ENCODE measurements around the gene PTPRE. TPM values are rescaled to one million over a fixed set of nuclear protein-coding genes. Genes with fewer than 3 reads are reported as not detected.

PTPRE gene
- total RNA-seq, 1 experiment from 2014 or later = 7.9 TPM

GRCh38 chr10:127974911-127975310, 68.0 kb downstream of the PTPRE start:
- no peaks in the 10 kb centered on the region for H3K79me2 ChIP-seq (ENCODE audit: low read depth)
- ChIA-PET POLR2A (ENCODE audit: unreplicated experiment) (no interaction called here), CTCF (no interaction called here)
- H3K4me2 ChIP-seq = no peak overlapping the region
- intact Hi-C loops (cut with micrococcal nuclease; ENCODE audit: unreplicated experiment) = no loop called here
- TF ChIP-seq, protein P1, sequence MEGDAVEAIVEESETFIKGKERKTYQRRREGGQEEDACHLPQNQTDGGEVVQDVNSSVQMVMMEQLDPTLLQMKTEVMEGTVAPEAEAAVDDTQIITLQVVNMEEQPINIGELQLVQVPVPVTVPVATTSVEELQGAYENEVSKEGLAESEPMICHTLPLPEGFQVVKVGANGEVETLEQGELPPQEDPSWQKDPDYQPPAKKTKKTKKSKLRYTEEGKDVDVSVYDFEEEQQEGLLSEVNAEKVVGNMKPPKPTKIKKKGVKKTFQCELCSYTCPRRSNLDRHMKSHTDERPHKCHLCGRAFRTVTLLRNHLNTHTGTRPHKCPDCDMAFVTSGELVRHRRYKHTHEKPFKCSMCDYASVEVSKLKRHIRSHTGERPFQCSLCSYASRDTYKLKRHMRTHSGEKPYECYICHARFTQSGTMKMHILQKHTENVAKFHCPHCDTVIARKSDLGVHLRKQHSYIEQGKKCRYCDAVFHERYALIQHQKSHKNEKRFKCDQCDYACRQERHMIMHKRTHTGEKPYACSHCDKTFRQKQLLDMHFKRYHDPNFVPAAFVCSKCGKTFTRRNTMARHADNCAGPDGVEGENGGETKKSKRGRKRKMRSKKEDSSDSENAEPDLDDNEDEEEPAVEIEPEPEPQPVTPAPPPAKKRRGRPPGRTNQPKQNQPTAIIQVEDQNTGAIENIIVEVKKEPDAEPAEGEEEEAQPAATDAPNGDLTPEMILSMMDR (conservative IDR thresholded peaks at IDR 0.05) = no peak
- no peak for TF ChIP-seq EZH2 (IDR thresholded peaks at IDR 0.05; ENCODE audit: low read depth)
- no peaks in the 10 kb centered on the region for H3K9me3 ChIP-seq (ENCODE audit: insufficient read depth, low read depth)
- no peaks in the 10 kb centered on the region for H3K9me2 ChIP-seq (ENCODE audit: insufficient read depth)
- H3K27ac ChIP-seq = no peak overlapping the region
- H4K20me1 ChIP-seq (ENCODE audit: insufficient read depth) = no peaks in the 10 kb centered on the region
- H3K4me1 ChIP-seq (replicated peaks; ENCODE audit: insufficient read depth) = peaks cover 25% of the 10 kb centered on the region
- H2AFZ ChIP-seq = no peak overlapping the region
- no peaks in the 10 kb centered on the region for H3K27me3 ChIP-seq (ENCODE audit: insufficient read depth, low read depth)
- no TSS peak for BruUV-seq (replicated peaks)
- H3K4me3 ChIP-seq = no peak overlapping the region
- no peak for DNase-seq
- no peaks in the 10 kb centered on the region for H3K36me3 ChIP-seq (ENCODE audit: low read depth)
- no peaks in the 10 kb centered on the region for H3F3A ChIP-seq (ENCODE audit: insufficient read depth, low read depth)

DNA sequence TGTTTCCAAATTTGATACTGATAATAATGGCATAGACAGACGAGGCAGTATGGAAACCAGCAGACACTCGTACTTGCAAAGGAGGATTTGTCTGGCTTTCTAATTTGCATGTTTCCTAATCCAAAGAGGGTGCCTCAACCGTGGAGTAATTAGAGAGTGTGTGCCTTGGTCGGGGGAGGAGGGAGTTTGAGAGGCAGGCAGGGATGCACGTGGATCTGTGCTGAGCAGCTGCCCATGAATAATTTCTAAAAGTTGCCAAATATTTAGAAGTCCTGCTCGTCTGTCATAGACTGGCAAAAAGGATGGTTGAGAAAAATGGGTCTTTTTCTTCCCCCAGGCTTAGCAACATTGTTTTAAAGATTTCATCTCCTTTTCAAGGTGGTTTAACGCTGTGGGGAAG, 69.4 kb downstream of the PTPRE start:
- no peaks in the 10 kb centered on the region for H4K20me1 ChIP-seq (ENCODE audit: insufficient read depth)
- peak overlapping the region; percentile 36; the same call in 1 of the 2 replicates for H3K27ac ChIP-seq
- no peaks in the 10 kb centered on the region for H3K9me2 ChIP-seq (ENCODE audit: insufficient read depth)
- no peaks in the 10 kb centered on the region for H3K9me3 ChIP-seq (ENCODE audit: insufficient read depth, low read depth)
- intact Hi-C loops (cut with micrococcal nuclease; ENCODE audit: unreplicated experiment) = loop anchor here (2.0 kb wide), 2 partner anchors 31 to 53 kb away; no protein-coding TSS in a partner anchor
- no peak overlapping the region for H2AFZ ChIP-seq
- H3K4me3 ChIP-seq = no peak overlapping the region
- H3K36me3 ChIP-seq (ENCODE audit: low read depth) = no peaks in the 10 kb centered on the region
- ChIA-PET CTCF (no interaction called here), POLR2A (ENCODE audit: unreplicated experiment) (no interaction called here)
- H3K4me1 ChIP-seq (replicated peaks; ENCODE audit: insufficient read depth) = peaks cover 25% of the 10 kb centered on the region
- no peak for TF ChIP-seq EZH2 (IDR thresholded peaks at IDR 0.05; ENCODE audit: low read depth)
- TF ChIP-seq, protein P1 (conservative IDR thresholded peaks at IDR 0.05) = no peak
- H3K4me2 ChIP-seq = peak overlapping the region; percentile 60
- H3K27me3 ChIP-seq (ENCODE audit: insufficient read depth, low read depth) = no peaks in the 10 kb centered on the region
- BruUV-seq (replicated peaks) = no TSS peak
- H3F3A ChIP-seq (ENCODE audit: insufficient read depth, low read depth) = no peaks in the 10 kb centered on the region
- no peak for DNase-seq
- no peaks in the 10 kb centered on the region for H3K79me2 ChIP-seq (ENCODE audit: low read depth)

DNA sequence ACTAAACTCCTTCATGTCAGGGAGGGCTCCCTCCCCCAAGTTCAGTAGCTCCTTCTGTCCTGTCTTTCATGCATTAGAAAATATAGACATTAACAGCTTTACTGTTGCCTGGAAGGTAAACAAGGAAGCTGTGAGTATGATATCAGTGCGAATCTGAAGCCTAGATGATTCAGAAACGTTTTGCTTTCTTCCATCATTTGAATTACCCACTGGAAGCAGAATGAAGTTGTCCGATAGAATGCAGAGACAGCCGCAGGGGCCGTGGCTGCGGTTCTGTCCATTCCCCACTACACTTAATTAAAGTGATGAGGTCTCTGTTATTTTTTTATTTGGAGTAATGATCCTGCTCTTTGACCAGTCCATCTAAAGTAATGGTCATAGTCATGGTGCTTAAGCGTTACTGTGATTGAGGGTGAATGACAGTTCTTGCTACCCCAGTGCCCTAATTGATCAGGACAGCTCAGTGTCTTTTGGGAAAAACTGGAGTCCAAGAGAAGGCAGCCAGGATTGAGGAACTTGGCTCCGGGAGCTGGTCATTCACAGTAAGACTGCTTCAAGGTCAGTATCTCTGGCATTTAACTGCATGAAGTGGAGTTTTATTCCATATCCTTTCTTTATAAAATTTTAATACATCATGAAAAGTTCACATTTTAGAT, 69.9 kb downstream of the PTPRE start:
- Histone ChIP-seq H3K4me2 (peak overlapping the region; percentile 60), H2AFZ (no peak overlapping the region), H3K9me3 (ENCODE audit: insufficient read depth, low read depth) (no peaks in the 10 kb centered on the region), H3K9me2 (ENCODE audit: insufficient read depth) (no peaks in the 10 kb centered on the region), H3K79me2 (ENCODE audit: low read depth) (no peaks in the 10 kb centered on the region), H4K20me1 (ENCODE audit: insufficient read depth) (no peaks in the 10 kb centered on the region), H3K36me3 (ENCODE audit: low read depth) (no peaks in the 10 kb centered on the region), H3K4me1 (replicated peaks; ENCODE audit: insufficient read depth) (peaks cover 25% of the 10 kb centered on the region), H3F3A (ENCODE audit: insufficient read depth, low read depth) (no peaks in the 10 kb centered on the region), H3K4me3 (no peak overlapping the region; the same call in 1 of the 2 replicates), H3K27me3 (ENCODE audit: insufficient read depth, low read depth) (no peaks in the 10 kb centered on the region), H3K27ac (peak overlapping the region; percentile 36; the same call in 1 of the 2 replicates)
- ChIA-PET POLR2A (ENCODE audit: unreplicated experiment) (no interaction called here), CTCF (no interaction called here)
- DNase-seq = peak in 1 of 2 experiments; percentile 3
- TF ChIP-seq, protein P1 (conservative IDR thresholded peaks at IDR 0.05) = no peak
- no peak for TF ChIP-seq EZH2 (IDR thresholded peaks at IDR 0.05; ENCODE audit: low read depth)
- intact Hi-C loops (cut with micrococcal nuclease; ENCODE audit: unreplicated experiment) = loop anchor here (2.0 kb wide), 2 partner anchors 32 to 54 kb away; no protein-coding TSS in a partner anchor
- no TSS peak for BruUV-seq (replicated peaks)
